GM19463 (cell line): ENCODE results near the gene CLDN19.
"Not testable (repeated sequence)": the region's sequence is repeated elsewhere in the genome, so short reads cannot be mapped to it uniquely, and the experiment has no call there.

Experiments used
- ATAC-seq: cut with Tn5 transposase; IDR thresholded peaks from one replicate; pipeline ENCODE4 v1.9.1; 2021; ENCODE audit warnings: mild to moderate bottlenecking, moderate library complexity; ENCODE audit not compliant: unreplicated experiment

The CLDN19 gene

DNA sequence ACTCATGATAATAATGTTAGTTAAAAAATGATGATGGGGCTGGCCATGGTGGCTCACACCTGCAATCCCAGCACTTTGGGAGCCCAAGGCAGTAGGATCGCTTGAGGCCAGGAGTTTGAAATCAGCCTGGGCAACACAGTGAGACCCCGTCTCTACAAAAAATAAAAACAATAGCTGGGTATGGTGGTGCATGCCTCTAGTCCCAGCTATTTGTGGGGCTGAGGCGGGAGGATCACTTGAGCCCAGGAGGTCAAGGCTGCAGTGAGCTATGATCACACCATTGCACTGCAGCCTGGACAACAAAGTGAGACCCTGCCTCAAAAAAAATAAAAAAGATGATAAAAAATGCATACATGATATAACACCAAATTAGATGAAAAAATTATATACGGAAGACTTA lies 21.5 kb upstream of the CLDN19 start:
- no peak for ATAC-seq

- ATAC-seq: no peak
Observed at GRCh38 chr1:42759114-42759513, 19.1 kb upstream of the CLDN19 start.

DNA sequence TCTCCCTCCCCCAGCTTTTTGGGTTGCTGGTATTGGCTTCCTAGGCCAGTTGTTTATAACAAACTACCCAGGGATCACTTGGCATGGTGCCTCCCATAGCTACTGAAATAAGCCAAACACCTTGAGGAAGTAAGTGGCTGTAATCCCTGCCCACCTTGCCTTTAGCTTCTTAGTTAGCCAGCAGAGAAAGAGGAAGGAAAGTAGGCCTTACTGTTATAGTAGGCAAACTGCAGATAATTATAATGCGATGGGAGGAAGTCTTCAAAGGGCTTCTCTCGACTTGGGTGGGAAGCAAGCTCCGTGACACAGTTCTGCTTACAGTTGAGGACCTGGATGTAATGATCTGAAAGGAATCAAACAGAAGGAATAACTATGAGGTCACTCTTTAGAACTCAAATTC lies 18.6 kb upstream of the CLDN19 start:
- ATAC-seq: no peak

- ATAC-seq: no peak
Observed at GRCh38 chr1:42757892-42758275, 17.8 kb upstream of the CLDN19 start.

DNA sequence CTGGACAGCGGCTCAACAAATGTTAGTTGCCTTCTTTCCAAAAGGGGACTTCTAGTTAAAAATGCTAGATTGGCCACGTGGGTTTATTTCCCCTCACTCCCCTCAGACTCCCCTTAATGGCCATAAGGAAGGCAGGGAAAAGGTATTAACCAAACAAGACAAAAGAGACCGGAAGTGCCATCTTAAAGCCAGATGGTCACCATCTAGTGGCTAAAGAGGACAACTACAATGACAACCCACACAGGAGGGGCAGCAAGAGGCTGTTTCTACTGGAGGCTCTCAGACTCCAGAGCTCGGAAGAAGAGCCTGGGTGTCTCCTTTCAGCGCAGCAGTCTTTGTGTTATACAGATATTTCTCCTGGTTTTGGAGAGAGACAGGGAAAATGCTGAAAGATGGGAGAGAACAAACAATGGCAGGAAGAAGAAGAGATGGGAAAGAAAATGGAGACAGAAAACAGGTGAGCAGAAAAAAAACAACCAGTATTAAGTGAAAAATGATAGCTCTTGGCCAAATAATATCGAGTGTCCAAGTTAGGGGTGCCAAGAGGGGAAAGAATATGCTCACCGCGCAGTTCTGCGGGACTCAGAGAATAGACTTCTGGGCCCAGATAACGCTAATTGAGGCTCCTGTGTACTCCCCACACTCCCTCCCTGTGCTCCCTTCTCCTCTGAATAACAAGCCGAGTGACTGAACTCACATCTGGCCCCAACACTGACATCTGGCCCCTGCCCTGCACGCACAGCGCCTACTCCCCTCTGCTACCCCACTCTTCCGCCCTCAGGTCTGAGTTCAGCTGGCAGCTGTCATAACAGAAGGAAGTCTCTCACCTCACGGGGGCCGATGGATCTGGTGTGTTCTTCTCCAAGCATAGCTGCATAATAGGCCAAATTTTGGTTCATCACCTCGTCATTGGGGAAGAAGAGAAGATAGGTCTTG lies 17.2 kb upstream of the CLDN19 start:
- ATAC-seq: no peak

GRCh38 chr1:42753070-42753469 lies 13.0 kb upstream of the CLDN19 start:
- no peak for ATAC-seq

DNA sequence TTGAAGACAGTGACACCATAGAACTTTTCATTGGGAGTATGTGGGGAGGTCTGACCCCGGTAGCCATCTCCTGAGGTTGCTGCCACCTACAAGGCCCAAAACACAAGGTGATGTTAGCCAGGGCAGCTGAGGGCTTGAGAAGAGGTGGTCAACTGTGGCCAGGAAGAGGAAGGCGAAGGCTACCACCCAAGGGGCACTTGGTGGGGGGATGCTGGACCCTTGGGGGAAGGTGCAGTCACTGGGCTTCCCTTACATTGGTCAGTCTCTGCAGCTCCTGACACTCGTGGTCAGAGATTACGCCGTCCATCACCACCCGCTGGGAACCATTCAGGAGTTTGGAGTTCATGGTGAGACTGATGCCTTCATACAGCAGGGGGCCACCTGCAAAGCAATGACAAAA lies 12.2 kb upstream of the CLDN19 start:
- no peak for ATAC-seq

DNA sequence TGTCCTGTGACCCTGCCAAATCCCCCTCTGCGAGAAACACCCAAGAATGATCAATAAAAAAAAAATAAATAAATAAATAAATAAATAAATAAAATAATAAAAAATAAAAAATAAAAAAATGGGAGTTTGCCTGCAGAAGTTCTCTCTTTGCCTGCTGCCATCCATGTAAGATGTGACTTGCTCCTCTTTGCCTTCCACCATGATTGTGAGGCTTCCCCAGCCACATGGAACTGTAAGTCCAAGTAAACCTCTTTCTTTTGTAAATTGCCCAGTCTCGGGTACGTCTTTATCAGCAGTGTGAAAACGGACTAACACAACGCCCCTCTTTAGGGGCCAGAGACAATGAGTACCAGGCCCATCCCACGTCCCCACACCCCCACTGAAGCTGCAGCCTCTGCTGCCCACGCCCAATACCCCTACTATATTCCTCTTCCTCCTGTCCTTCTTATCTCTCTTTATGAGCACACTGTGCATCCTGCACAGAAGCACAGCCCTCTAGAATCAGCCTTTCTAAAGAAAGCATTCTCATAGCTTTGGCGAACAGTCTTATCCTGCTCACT lies 11.6 kb upstream of the CLDN19 start:
- ATAC-seq: not testable (repeated sequence)

DNA sequence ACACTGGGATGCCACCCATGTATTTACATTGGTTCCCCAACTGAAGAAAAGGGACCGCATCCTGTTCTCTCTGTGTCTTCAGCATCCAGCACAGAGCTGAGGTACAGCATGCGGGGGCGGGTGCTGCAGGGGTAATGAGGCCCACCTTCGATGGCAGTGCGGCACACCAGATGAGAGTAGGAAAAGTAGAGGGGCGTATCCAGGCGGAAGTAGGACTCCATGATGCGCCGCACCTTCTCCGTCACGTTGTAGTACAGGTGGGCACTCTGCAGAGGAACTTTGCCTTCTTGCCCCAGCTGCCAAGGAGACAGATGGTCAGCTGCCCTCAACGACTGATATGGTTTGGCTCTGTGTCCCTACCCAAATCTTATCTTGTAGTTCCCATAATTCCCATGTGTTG lies 10.0 kb upstream of the CLDN19 start:
- ATAC-seq: no peak

GRCh38 chr1:42748461-42749410 lies 8.7 kb upstream of the CLDN19 start:
- no peak for ATAC-seq

DNA sequence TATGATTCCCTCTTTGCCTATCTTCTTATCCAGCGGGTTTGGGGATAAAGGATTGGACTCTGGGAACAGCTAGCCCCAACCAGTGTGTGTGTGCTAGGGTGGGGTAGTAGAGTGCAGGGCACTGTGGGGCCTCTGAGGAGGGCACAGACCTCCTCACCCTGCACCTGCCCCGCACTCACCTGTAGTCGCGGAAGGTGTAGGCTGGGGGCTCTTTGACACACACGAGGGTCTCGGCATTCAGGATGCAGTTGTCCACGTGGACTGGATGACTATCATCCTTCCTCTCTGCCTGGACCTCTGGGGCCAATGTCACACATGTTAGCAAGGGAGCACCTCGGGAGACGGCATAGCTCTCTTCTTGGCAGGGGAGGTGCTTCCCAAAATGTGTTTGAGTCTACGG lies 8.0 kb upstream of the CLDN19 start:
- no peak for ATAC-seq

GRCh38 chr1:42747125-42747524 lies 7.1 kb upstream of the CLDN19 start:
- no peak for ATAC-seq

GRCh38 chr1:42746436-42747105 lies 6.5 kb upstream of the CLDN19 start:
- ATAC-seq: no peak

GRCh38 chr1:42745851-42746250 lies 5.8 kb upstream of the CLDN19 start:
- no peak for ATAC-seq

DNA sequence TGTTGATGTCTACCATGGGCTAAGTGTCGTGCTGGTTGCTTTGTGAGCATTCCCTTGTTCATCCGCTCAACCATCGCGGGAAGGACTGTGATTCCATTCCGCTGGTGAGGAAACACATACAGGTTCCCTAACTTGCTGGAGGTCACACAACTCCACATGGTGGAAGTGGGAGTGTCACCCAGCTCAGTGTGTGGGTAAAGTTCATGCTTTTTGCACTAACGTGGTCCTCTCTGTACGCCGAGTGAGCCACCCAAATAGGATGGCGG lies 4.0 kb upstream of the CLDN19 start:
- ATAC-seq: no peak

DNA sequence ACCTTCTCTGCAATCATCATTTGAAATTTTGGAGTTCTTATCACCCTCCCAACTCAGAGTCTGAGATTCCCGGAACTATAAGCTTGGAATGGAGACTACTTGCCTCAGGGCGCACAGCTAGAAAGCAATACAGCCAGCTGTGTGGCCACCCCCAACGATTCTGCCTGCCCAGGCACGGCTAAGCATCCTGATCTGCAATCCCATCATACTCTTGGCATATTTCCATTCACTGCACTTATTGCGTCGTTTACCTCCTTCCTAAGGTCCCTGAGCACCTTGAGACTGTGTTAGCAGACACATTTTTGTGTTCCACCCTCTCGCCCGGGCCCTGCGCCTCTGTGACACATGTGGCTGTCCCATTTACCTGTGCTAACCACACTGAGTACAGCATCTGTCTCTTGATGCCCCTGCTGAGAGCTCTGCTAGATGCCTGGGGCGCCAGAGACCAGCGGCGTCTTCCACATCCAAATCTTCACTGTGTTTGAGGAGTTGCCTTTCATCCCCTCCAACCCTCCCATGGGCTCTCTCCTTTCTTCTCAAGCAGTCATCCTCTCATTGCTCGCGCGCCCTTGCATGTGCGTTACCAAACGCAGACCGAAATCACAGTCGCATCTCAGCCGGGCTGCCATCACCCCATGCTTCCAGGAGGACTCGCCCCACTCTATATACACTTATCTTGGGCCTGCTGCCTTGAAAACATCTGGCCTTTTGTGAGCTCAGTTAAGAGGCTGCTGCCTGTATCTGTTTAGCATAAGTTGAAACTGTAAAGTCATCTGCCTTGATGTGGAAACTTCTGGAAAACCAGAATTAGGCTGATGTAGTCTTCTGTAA lies 3.5 kb upstream of the CLDN19 start:
- no peak for ATAC-seq

DNA sequence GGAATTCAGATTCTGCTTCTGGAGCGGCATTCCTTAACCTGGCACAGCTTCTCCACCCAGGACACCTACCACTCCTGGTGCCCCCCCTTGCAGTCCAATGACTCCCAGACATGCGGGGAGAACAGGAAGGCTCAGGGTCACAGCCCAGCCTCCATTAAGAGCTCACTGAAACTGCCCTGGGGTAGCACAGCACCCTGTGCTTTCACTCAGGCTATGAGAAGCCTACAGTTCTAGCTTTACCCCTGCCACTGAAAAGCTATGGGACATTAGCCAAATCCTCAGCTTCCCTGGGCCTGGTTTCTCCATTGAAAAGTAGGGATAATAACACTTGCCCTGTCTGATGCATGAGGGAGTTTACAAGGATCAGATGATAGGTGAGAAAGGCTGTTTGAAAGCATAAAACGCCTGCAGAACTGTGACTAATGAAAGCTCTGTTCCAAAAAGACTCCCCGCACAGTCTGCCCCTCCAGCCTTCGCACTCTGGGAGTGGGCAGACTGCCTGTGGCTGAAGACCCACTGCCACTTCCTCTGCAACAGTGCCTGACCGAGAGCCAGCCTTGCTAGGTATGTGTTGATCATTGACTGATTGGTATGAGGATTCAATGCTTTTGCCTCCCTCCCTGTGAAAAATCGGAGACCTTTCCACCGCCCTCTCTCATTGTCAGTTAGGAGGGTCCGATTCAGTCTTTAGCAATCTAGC lies 2.7 kb upstream of the CLDN19 start:
- ATAC-seq: no peak

GRCh38 chr1:42742141-42742540 lies 2.1 kb upstream of the CLDN19 start:
- no peak for ATAC-seq

DNA sequence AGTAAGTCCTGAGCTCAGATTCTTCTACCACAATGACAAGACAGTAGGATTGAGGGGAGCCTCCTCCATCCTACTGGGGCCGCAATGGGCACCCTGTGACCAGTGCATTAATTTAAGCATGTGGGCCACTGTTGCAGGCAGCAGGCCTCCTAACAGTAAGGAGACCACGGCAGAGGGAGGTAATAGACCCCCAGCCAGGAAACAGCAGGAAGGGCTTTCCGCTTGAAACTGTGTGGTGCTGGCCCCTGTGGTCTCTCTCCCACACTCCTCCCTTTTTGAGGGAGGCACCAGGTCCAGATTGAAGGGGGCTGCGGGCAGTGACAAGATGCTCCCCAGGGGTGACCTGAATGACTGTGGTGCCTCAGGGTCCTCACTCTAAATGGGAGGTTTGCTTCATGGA lies 1.7 kb upstream of the CLDN19 start:
- ATAC-seq: no peak
